Measurements from ENCODE around the gene UBE3D. TPM values are rescaled to one million over a fixed set of nuclear protein-coding genes. Genes with fewer than 3 reads are reported as not detected.

Gene UBE3D
- total RNA-seq, 1 experiment from 2014 or later = 11.0 TPM

DNA sequence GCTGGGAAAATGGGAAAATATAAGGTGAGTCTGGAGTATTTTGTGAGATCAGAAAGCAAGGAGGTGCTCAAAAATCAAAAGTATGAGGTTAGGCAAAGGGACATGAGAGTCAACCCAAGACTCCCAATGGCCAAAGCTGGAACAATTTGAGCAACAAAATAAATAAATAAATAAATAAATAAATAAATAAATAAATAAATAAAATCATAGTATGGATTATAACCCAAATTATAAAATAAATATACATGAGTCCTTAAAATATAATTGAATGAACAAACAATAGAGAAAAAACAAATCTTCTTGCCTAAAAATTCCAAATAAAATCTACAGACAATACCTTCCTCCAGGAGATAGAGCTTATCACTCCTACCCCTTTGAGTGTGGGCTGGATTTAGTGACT lies 69.5 kb downstream of the UBE3D start:
- DNase-seq (ENCODE audit: low read depth, low spot score) = no peak
- intact Hi-C loops (cut with micrococcal nuclease; ENCODE audit: unreplicated experiment) (no loop called here), in situ Hi-C loops (cut with HindIII; ENCODE audit: low pct_unique_long_range_greater_than_20kb, low sequenced_read_pairs) (no loop called here)
- CTCF ChIA-PET = no interaction called here
- Histone ChIP-seq H3K27ac (ENCODE audit: low read length) (no peak overlapping the region), H3K4me1 (ENCODE audit: control insufficient read depth, insufficient read depth, low read length) (no peaks in the 10 kb centered on the region), H3K36me3 (ENCODE audit: control insufficient read depth, insufficient read depth, low read length) (no peaks in the 10 kb centered on the region), H3K4me3 (ENCODE audit: low read depth in 2 of 2, low read length in 2 of 2) (no peak overlapping the region), H3K27me3 (ENCODE audit: control insufficient read depth, insufficient read depth, low read length) (no peaks in the 10 kb centered on the region), H3K9me3 (ENCODE audit: control insufficient read depth, insufficient read depth, low read depth, low read length) (no peaks in the 10 kb centered on the region)
- ATAC-seq = no peak
- no TSS peak for BruUV-seq (replicated peaks)
- POLR2A ChIA-PET = no interaction called here
- TF ChIP-seq SIN3A (IDR thresholded peaks at IDR 0.05; ENCODE audit: borderline replicate concordance, insufficient read depth, low read depth, low read length) (no peak), POLR2AphosphoS5 (IDR thresholded peaks at IDR 0.05; ENCODE audit: low read depth, low read length) (no peak), TCF7L2 (IDR thresholded peaks at IDR 0.05; ENCODE audit: low read depth, low read length) (no peak)
- TF ChIP-seq, protein P1, sequence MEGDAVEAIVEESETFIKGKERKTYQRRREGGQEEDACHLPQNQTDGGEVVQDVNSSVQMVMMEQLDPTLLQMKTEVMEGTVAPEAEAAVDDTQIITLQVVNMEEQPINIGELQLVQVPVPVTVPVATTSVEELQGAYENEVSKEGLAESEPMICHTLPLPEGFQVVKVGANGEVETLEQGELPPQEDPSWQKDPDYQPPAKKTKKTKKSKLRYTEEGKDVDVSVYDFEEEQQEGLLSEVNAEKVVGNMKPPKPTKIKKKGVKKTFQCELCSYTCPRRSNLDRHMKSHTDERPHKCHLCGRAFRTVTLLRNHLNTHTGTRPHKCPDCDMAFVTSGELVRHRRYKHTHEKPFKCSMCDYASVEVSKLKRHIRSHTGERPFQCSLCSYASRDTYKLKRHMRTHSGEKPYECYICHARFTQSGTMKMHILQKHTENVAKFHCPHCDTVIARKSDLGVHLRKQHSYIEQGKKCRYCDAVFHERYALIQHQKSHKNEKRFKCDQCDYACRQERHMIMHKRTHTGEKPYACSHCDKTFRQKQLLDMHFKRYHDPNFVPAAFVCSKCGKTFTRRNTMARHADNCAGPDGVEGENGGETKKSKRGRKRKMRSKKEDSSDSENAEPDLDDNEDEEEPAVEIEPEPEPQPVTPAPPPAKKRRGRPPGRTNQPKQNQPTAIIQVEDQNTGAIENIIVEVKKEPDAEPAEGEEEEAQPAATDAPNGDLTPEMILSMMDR (IDR thresholded peaks at IDR 0.05) = no peak
- TF ChIP-seq, protein P2, sequence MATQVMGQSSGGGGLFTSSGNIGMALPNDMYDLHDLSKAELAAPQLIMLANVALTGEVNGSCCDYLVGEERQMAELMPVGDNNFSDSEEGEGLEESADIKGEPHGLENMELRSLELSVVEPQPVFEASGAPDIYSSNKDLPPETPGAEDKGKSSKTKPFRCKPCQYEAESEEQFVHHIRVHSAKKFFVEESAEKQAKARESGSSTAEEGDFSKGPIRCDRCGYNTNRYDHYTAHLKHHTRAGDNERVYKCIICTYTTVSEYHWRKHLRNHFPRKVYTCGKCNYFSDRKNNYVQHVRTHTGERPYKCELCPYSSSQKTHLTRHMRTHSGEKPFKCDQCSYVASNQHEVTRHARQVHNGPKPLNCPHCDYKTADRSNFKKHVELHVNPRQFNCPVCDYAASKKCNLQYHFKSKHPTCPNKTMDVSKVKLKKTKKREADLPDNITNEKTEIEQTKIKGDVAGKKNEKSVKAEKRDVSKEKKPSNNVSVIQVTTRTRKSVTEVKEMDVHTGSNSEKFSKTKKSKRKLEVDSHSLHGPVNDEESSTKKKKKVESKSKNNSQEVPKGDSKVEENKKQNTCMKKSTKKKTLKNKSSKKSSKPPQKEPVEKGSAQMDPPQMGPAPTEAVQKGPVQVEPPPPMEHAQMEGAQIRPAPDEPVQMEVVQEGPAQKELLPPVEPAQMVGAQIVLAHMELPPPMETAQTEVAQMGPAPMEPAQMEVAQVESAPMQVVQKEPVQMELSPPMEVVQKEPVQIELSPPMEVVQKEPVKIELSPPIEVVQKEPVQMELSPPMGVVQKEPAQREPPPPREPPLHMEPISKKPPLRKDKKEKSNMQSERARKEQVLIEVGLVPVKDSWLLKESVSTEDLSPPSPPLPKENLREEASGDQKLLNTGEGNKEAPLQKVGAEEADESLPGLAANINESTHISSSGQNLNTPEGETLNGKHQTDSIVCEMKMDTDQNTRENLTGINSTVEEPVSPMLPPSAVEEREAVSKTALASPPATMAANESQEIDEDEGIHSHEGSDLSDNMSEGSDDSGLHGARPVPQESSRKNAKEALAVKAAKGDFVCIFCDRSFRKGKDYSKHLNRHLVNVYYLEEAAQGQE (IDR thresholded peaks at IDR 0.05; ENCODE audit: insufficient read depth in 1 of 2, low read depth in 2 of 2, low read length in 1 of 2) = no peak

DNA sequence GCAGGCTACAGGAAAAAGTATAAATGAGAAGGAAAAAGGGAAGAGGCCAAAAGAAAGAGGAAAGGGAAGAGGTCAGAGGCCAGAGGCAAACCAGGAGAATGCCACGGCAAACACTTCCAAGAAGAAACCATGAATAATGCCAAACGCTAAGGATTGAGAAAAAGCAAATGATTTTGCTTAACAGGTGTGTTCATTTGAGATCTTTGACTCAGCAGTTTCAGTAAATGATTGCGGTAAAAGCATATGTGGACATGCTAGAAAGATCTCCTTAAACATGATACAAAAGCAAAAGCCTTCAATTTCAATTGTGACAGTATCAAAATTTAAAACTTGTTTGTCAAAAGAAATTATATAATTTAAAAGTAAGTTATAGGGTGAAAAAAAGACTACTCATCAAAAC lies 70.6 kb downstream of the UBE3D start:
- no peaks in the 10 kb centered on the region for H3K36me3 ChIP-seq (ENCODE audit: control insufficient read depth, insufficient read depth, low read length)
- ChIA-PET POLR2A (no interaction called here), CTCF (no interaction called here)
- ATAC-seq (no peak), DNase-seq (ENCODE audit: low read depth, low spot score) (no peak)
- in situ Hi-C loops (cut with HindIII; ENCODE audit: low pct_unique_long_range_greater_than_20kb, low sequenced_read_pairs) = no loop called here
- H3K4me3 ChIP-seq (ENCODE audit: low read depth in 2 of 2, low read length in 2 of 2) = no peak overlapping the region
- no peaks in the 10 kb centered on the region for H3K4me1 ChIP-seq (ENCODE audit: control insufficient read depth, insufficient read depth, low read length)
- no peaks in the 10 kb centered on the region for H3K9me3 ChIP-seq (ENCODE audit: control insufficient read depth, insufficient read depth, low read depth, low read length)
- H3K27ac ChIP-seq (ENCODE audit: low read length) = no peak overlapping the region
- H3K27me3 ChIP-seq (ENCODE audit: control insufficient read depth, insufficient read depth, low read length) = no peaks in the 10 kb centered on the region
- intact Hi-C loops (cut with micrococcal nuclease; ENCODE audit: unreplicated experiment) = no loop called here
- no TSS peak for BruUV-seq (replicated peaks)
- no peak for TF ChIP-seq SIN3A (IDR thresholded peaks at IDR 0.05; ENCODE audit: borderline replicate concordance, insufficient read depth, low read depth, low read length)
- TF ChIP-seq, protein P2 (IDR thresholded peaks at IDR 0.05; ENCODE audit: insufficient read depth in 1 of 2, low read depth in 2 of 2, low read length in 1 of 2) = no peak
- TF ChIP-seq, protein P1 (IDR thresholded peaks at IDR 0.05) = no peak
- TF ChIP-seq TCF7L2 (IDR thresholded peaks at IDR 0.05; ENCODE audit: low read depth, low read length) = no peak
- no peak for TF ChIP-seq POLR2AphosphoS5 (IDR thresholded peaks at IDR 0.05; ENCODE audit: low read depth, low read length)
